ENCODE results near the gene ADAM33.

DNA sequence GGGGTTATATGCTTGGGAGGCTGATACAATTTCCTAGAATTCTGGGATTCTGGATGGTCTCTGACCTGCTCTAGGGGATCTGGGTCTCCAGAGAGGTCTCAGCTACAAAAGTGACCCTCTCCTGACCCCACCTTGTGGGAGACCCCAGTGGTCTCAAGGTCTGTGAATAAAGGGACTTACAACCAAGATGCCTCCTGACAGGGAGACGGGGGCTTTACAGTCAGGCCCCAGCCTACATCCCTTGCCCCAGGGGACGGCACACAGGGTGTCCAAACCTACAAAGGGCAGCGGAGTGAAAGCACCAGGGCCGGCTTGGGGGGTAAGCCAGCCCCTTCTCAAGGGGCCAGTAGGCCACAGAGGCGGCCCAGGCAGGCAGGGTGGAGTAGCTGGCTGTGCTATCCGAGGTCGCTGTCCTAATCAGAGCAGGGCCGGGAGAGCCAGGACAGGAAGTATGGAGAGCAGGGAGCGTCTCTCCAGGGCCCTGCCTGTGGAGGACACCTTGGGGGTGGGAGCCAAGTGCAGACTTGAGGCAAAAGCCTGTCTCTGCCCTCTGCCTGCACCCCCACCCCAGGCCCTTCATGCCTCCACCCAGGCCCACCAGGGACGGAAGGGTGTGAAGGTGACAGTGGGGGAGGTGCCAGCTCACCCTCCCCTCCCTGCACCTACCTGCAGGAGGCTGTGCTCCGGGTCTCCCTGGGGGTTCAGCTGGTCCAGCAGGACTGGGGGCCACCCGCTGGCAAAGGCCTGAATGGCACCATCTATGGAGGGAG is 22.1 kb downstream of the ADAM33 start:
- TF ChIP-seq GATA2 (IDR thresholded peaks at IDR 0.05; ENCODE audit: low read depth, low read length) = no peak
- TF ChIP-seq GATA3 (IDR thresholded peaks at IDR 0.05; ENCODE audit: low read depth, low read length) = no peak
